ENCODE data around the gene MIA. TPM values are rescaled to one million over a fixed set of nuclear protein-coding genes. Genes with fewer than 3 reads are reported as not detected.

MIA gene
- total RNA-seq, 1 donor from 2014 or later: 1.6 TPM

DNA sequence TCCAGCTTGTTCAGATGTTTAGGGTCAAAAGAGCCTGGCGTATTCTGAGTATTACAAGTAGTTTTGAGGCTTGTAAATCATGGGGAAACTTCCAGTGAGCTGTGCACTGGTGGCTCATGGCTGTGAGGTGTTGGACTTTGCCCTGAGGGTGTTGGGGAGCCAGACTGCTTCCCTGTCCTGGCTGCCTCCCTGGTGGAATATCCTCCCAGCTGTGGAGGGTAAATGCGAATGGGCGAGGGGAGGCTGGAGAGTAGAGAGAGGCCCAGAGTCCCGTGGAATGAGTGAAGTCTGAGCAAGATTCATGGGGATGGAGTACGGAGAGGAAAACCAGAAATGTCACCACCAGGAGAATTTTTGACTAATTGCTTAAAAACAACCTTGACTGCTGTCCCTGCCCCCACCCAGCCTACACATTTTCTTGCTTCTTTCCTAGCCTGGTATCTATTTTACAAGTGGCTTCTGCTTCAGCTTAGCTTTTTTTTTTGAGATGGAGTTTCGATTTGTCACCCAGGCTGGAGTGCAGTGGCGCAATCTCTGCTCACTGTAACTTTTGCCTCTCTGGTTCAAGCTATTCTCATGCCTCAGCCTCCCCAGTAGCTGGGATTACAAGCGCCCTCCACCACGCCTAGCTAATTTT is 20.6 kb upstream of the MIA start:
- FAIRE-seq (no peak), DNase-seq (ENCODE audit: low read depth) (no peak)
- no peak overlapping the region for H3K4me3 ChIP-seq (ENCODE audit: low read depth, low read length)
- peaks cover 9% of the 10 kb centered on the region for H3K36me3 ChIP-seq (ENCODE audit: control insufficient read depth, insufficient read depth, low read length)
- TF ChIP-seq, protein P1, sequence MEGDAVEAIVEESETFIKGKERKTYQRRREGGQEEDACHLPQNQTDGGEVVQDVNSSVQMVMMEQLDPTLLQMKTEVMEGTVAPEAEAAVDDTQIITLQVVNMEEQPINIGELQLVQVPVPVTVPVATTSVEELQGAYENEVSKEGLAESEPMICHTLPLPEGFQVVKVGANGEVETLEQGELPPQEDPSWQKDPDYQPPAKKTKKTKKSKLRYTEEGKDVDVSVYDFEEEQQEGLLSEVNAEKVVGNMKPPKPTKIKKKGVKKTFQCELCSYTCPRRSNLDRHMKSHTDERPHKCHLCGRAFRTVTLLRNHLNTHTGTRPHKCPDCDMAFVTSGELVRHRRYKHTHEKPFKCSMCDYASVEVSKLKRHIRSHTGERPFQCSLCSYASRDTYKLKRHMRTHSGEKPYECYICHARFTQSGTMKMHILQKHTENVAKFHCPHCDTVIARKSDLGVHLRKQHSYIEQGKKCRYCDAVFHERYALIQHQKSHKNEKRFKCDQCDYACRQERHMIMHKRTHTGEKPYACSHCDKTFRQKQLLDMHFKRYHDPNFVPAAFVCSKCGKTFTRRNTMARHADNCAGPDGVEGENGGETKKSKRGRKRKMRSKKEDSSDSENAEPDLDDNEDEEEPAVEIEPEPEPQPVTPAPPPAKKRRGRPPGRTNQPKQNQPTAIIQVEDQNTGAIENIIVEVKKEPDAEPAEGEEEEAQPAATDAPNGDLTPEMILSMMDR (IDR thresholded peaks at IDR 0.05; ENCODE audit: insufficient read depth, low read length, severe bottlenecking): no peak
- H3K27me3 ChIP-seq (ENCODE audit: control insufficient read depth, insufficient read depth, low read length): no peaks in the 10 kb centered on the region

DNA sequence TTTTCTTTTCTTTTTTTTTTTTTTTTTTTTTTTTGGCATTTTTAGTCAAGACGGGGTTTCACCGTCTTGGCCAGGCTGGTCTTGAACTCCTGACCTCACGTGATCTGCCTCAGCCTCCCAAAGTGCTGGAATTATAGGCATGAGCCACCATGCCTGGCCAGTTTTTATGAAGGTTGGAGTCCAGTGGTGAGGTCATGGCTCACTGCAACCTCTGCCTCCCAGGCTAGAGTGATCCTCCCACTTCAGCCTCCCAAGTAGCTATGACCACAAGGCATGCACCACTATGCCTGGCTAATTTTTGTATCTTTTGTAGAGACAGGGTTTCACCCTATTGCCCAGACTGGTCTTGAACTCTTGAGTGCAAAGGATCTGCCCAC is 20.1 kb upstream of the MIA start:
- H3K27me3 ChIP-seq (ENCODE audit: control insufficient read depth, insufficient read depth, low read length): no peaks in the 10 kb centered on the region
- DNase-seq (ENCODE audit: low read depth) (no peak), FAIRE-seq (no peak)
- TF ChIP-seq, protein P1 (IDR thresholded peaks at IDR 0.05; ENCODE audit: insufficient read depth, low read length, severe bottlenecking): no peak
- peaks cover 10% of the 10 kb centered on the region for H3K36me3 ChIP-seq (ENCODE audit: control insufficient read depth, insufficient read depth, low read length)
- H3K4me3 ChIP-seq (ENCODE audit: low read depth, low read length): no peak overlapping the region

DNA sequence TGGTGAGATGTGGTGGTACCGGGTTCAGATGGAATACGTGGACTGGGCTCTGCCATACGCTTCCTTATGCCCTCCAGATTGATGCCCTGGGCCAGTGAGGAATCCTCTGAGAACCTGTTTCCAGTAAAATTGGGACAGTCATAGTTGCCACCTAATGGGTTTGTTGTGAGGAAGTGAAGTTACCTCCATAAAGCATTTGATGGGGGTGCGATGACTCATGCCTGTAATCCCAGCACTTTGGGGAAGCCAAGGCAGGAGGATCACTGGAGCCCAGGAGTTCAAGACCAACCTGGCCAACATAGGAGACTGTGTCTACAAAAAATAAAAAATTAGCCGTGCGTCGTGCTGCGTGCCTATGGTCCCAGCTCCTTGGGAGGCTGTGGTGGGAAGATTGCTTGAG is 19.5 kb upstream of the MIA start:
- FAIRE-seq: no peak

DNA sequence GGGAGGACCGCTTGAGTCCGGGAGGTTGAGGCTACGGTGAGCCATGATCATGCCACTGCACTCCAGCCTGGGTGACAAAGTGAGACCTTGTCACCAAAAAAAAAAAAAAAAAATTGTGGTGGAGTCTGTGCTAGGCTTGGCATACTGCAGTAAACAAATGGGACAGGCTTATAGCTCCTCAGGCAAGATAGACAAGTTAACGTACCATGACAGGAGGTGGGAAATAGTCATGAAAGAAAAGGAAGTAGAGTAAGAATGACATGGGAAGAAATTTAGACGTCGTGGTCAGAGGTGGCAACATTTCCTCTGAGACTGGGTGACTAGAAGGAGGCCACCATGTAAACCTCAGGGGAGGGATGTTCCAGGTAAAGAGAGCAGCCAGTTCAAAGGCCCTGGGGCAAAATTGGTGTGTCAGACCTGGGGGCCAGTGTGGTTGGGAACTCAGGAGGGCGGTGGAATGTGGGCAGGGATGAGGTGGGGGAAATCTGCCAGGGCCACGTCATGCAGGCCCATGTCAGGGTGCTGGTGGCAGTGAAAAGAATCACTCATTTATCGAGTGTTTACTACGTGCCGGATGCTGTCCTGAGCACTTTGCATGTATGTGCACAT is 18.7 kb upstream of the MIA start:
- Histone ChIP-seq H3K4me3 (ENCODE audit: low read depth, low read length) (no peak overlapping the region), H3K27me3 (ENCODE audit: control insufficient read depth, insufficient read depth, low read length) (no peaks in the 10 kb centered on the region), H3K36me3 (ENCODE audit: control insufficient read depth, insufficient read depth, low read length) (peaks cover 17% of the 10 kb centered on the region)
- TF ChIP-seq, protein P1 (IDR thresholded peaks at IDR 0.05; ENCODE audit: insufficient read depth, low read length, severe bottlenecking): no peak
- FAIRE-seq: no peak
- DNase-seq (ENCODE audit: low read depth): peak; percentile 68

More for the DNA sequence above, 19.5 kb upstream of the MIA start:
- TF ChIP-seq, protein P1 (IDR thresholded peaks at IDR 0.05; ENCODE audit: insufficient read depth, low read length, severe bottlenecking): no peak
- H3K36me3 ChIP-seq (ENCODE audit: control insufficient read depth, insufficient read depth, low read length): peaks cover 13% of the 10 kb centered on the region
- no peaks in the 10 kb centered on the region for H3K27me3 ChIP-seq (ENCODE audit: control insufficient read depth, insufficient read depth, low read length)
- H3K4me3 ChIP-seq (ENCODE audit: low read depth, low read length): no peak overlapping the region
- no peak for DNase-seq (ENCODE audit: low read depth)

DNA sequence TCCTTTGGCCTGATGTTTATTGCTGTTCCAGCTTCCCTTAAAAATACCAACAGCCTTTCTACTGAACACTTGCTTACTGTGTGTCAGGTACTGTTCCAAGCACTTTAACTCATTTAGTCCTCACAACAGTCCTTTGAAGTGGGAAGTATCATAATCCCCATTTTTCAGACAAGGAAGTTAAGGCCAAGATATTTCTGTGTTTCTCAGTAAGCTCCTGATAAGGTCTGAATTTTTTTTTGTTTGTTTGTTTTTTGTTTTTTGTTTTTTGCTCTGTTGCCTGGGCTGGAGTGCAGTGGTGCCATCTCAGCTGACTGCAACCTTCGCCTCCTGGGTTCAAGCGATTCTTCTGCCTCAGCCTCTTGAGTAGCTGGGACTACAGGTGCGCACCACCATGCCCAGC is 16.8 kb upstream of the MIA start:
- FAIRE-seq (no peak), DNase-seq (ENCODE audit: low read depth) (no peak)
- no peak overlapping the region for H3K4me3 ChIP-seq (ENCODE audit: low read depth, low read length)
- peaks cover 32% of the 10 kb centered on the region for H3K36me3 ChIP-seq (ENCODE audit: control insufficient read depth, insufficient read depth, low read length)
- TF ChIP-seq, protein P1 (IDR thresholded peaks at IDR 0.05; ENCODE audit: insufficient read depth, low read length, severe bottlenecking): no peak
- H3K27me3 ChIP-seq (ENCODE audit: control insufficient read depth, insufficient read depth, low read length): no peaks in the 10 kb centered on the region

DNA sequence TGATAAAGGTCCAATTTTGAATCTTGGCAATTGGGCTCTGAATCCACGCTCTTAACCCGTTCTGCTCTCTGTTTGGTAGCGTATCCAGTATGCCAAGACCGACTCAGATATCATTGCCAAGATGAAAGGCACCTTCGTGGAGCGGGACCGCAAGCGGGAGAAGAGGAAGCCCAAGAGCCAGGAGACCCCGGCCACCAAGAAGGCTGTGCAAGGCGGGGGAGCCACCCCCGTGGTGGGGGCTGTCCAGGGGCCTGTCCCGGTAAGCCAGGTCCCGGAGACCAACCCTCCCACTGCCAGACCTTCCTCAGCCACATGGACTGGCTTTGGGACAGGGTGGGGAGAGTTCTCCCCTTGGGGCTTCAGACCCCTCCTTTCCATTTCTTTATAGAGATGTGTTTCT is 16.0 kb upstream of the MIA start:
- no peak for FAIRE-seq
- Histone ChIP-seq H3K4me3 (ENCODE audit: low read depth, low read length) (no peak overlapping the region), H3K27me3 (ENCODE audit: control insufficient read depth, insufficient read depth, low read length) (no peaks in the 10 kb centered on the region), H3K36me3 (ENCODE audit: control insufficient read depth, insufficient read depth, low read length) (peaks cover 38% of the 10 kb centered on the region)
- no peak for DNase-seq (ENCODE audit: low read depth)
- TF ChIP-seq, protein P1 (IDR thresholded peaks at IDR 0.05; ENCODE audit: insufficient read depth, low read length, severe bottlenecking): no peak
